MCF 10A (cell line): ENCODE data around the gene ENTPD7. TPM values are rescaled to one million over a fixed set of nuclear protein-coding genes. Genes with fewer than 3 reads are reported as not detected.

Experiments
- BruUV-seq: library from RNA; stranded (reverse); fragments of 400-500 nt; replicated peaks from 2 replicates; lab custom pipeline; 2021; lab: Mats Ljungman, UMichigan
- CTCF ChIA-PET: fragments of 300-600 bp; sonication (Branson Sonifier 250); formaldehyde crosslinking; extraction: SDS; loops from one replicate; lab custom pipeline; 2021; ENCODE audit warnings: antibody characterized with exemption, inconsistent platforms; lab: Yijun Ruan, JAX
- POLR2A ChIA-PET: fragments of 300-600, 350-650 bp; sonication (Branson Sonifier 250); formaldehyde crosslinking; extraction: SDS; loops from one replicate; lab custom pipeline; 2020; ENCODE audit warnings: antibody characterized with exemption, inconsistent platforms; lab: Yijun Ruan, JAX
- DNase-seq: peaks from one replicate; pipeline ENCODE4 v3.0.0-alpha.2; 2018; ENCODE audit not compliant: unreplicated experiment
- H3K27ac Mint-ChIP-seq: one replicate; pipeline ENCODE4 v1.8.0; 2022; ENCODE audit warnings: mild to moderate bottlenecking, low read depth, mixed read lengths; ENCODE audit not compliant: unreplicated experiment
- H3K27me3 Mint-ChIP-seq: one replicate; pipeline ENCODE4 v1.8.0; 2022; ENCODE audit warnings: mixed read lengths; ENCODE audit not compliant: insufficient read depth, unreplicated experiment
- H3K36me3 Mint-ChIP-seq: one replicate; pipeline ENCODE4 v1.8.0; 2022; ENCODE audit warnings: mild to moderate bottlenecking, moderate library complexity, mixed read lengths; ENCODE audit not compliant: insufficient read depth, unreplicated experiment
- H3K4me1 Mint-ChIP-seq: one replicate; pipeline ENCODE4 v1.8.0; 2022; ENCODE audit warnings: mixed read lengths; ENCODE audit not compliant: insufficient read depth, unreplicated experiment
- H3K4me3 Mint-ChIP-seq: one replicate; pipeline ENCODE4 v1.8.0; 2022; ENCODE audit warnings: mild to moderate bottlenecking, moderate library complexity, mixed read lengths; ENCODE audit not compliant: unreplicated experiment
- H3K9me3 Mint-ChIP-seq: one replicate; pipeline ENCODE4 v1.8.0; 2022; ENCODE audit warnings: mixed read lengths; ENCODE audit not compliant: unreplicated experiment
- intact Hi-C: fragments of 100-400 bp; cut with micrococcal nuclease; formaldehyde crosslinking; loops from 2 replicates; pipeline ENCODE4 v1.14.1; 2022
- total RNA-seq: library from RNA; stranded (reverse); gene quantifications from 2 replicates; pipeline ENCODE4 v1.2.3, GENCODE V29; 2022
- TF ChIP-seq, protein P1 (sequence below): fragments of 200-600 bp; IDR thresholded peaks from one replicate; pipeline ENCODE4 v1.8.0; 2022; ENCODE audit warnings: antibody characterized with exemption, mild to moderate bottlenecking; ENCODE audit not compliant: unreplicated experiment

The ENTPD7 gene
- total RNA-seq, 1 experiment from 2014 or later = 18.3 TPM

DNA sequence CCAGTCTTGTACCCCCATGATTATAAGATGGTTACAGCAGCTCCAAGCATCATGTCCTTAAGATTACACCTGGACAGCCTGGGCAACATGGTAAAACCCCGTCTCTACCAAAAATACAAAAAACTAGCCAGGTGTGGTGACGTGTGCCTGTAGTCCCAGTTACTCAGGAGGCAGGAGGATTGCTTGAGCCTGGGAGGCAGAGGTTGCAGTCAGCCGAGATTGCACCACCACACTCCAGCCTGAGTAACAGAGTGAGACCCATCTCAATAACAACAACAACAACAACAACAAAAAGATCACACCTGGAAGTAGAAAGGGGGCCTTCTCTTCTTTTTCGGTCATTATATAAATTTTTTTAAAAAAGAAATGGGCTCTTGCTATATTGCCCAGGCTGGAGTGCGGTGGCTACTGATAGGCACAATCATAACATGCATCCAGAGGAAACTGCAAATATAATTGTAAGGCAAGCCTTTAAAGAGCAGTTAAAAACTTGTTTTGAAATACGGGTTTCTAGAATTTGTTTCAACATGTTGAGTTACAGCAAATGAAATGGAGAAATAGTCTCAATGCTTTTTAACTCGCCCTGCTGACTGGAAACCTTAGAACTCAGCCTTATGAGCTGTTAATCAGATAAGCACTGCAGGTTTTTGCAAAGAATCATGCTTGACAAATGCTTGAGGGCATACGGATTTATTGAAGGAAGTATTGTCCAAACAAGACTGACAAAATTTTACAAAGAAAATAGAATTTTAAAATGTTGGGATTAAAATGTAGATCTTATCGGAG is 4.7 kb upstream of the ENTPD7 start:
- ChIA-PET CTCF (interaction anchor here (0.7 to 1.2 kb wide), 4 partner anchors 24 to 37 kb away, joined by 3 read pairs; no protein-coding TSS in a partner anchor), POLR2A (interaction anchor here (0.6 to 5.7 kb wide), 18 partner anchors 9 to 359 kb away, joined by 3 to 101 read pairs (median 4); partner anchors contain the start of gene SLC25A28)
- no peaks in the 10 kb centered on the region for H3K9me3 Mint-ChIP-seq
- H3K4me3 Mint-ChIP-seq = no peak overlapping the region
- no peaks in the 10 kb centered on the region for H3K36me3 Mint-ChIP-seq
- BruUV-seq = no TSS peak
- H3K4me1 Mint-ChIP-seq = peaks cover 37% of the 10 kb centered on the region
- intact Hi-C loops = loop anchor here (5.0 kb wide), 1 partner anchor 78 kb away; the partner anchor contains the start of genes COX15 and CUTC
- no peak overlapping the region for H3K27ac Mint-ChIP-seq
- H3K27me3 Mint-ChIP-seq = no peaks in the 10 kb centered on the region
- TF ChIP-seq, protein P1, sequence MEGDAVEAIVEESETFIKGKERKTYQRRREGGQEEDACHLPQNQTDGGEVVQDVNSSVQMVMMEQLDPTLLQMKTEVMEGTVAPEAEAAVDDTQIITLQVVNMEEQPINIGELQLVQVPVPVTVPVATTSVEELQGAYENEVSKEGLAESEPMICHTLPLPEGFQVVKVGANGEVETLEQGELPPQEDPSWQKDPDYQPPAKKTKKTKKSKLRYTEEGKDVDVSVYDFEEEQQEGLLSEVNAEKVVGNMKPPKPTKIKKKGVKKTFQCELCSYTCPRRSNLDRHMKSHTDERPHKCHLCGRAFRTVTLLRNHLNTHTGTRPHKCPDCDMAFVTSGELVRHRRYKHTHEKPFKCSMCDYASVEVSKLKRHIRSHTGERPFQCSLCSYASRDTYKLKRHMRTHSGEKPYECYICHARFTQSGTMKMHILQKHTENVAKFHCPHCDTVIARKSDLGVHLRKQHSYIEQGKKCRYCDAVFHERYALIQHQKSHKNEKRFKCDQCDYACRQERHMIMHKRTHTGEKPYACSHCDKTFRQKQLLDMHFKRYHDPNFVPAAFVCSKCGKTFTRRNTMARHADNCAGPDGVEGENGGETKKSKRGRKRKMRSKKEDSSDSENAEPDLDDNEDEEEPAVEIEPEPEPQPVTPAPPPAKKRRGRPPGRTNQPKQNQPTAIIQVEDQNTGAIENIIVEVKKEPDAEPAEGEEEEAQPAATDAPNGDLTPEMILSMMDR = no peak
- DNase-seq = peak; percentile 46

DNA sequence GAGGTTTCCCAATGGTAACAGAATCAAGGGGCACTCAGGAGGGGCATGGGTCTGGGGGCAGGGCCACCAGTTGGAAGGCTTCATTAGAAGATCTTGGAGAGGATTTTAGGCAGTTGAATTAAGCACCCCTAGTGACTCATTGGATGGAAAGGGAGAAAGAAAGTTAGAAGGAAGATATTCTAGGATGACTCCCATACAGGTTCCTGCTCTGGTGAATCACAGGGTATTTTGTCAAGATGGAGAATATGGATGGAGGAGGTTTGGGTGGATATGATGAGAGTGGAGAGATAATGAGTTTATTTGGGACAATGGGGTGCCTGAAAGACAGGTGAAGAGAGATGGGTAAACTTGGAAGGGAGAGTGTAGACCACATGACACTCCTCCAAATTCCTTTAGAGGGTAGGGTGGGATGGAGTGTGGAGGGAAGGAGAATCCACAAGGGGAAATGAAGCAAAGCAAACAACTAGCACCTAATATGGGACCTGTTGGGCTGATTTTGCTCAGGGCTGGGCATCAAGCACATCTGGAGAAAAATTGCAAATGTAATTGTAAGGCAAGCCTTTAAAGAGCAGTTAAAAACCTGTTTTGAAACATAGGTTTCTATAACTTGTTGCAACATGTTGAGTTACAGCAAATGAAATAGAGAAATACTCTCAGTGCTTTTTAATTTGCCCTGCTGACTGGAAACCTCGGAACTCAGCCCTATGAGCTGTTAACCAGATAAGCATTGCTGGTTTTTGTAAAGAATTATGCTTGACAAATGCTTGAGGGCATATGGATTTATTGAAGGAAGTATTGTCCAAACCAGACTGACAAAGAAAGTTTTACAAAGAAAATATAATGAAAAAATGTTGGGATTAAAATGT is 2.9 kb upstream of the ENTPD7 start:
- H3K27me3 Mint-ChIP-seq = no peaks in the 10 kb centered on the region
- peaks cover 46% of the 10 kb centered on the region for H3K4me1 Mint-ChIP-seq
- H3K27ac Mint-ChIP-seq = peak overlapping the region; percentile 80
- no peaks in the 10 kb centered on the region for H3K9me3 Mint-ChIP-seq
- ChIA-PET CTCF (no interaction called here), POLR2A (interaction anchor here (0.6 to 8.4 kb wide), 15 partner anchors 10 to 1414 kb away, joined by 3 to 335 read pairs (median 6); partner anchors contain the start of genes COX15, CUTC, GOT1 and SLC25A28)
- peaks cover 4% of the 10 kb centered on the region for H3K36me3 Mint-ChIP-seq
- intact Hi-C loops = loop anchor here (5.0 kb wide), 1 partner anchor 76 kb away; the partner anchor contains the start of genes COX15 and CUTC
- H3K4me3 Mint-ChIP-seq = peak overlapping the region; percentile 6
- TF ChIP-seq, protein P1 = no peak
- peak; percentile 47 for DNase-seq
- BruUV-seq = no TSS peak

DNA sequence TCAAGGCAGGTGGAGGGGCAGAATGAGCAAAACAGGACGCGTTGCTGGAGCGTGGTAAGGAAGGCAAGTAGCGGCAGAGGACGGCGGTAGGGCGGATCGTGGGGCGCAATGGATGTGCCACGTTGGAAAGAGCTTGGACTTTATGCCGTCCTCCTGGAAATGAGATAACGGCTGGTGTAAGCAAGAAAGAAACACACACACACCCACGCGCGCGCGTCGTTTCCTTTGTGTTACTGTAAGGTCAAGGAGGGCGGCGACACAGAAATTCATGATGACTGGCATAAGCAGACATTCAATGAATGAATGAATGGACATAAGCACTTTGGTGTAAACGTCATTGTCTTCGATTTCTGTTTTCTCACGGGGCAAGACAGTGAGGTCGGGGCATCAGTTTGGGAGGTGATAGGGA is 683 bp upstream of the ENTPD7 start:
- POLR2A ChIA-PET = interaction anchor here (0.5 to 8.4 kb wide), 24 partner anchors 9 to 1970 kb away, joined by 3 to 335 read pairs (median 6); partner anchors contain the start of genes COX15, CUTC, GOT1 and SLC25A28
- intact Hi-C loops = loop anchor here (2.0 to 5.0 kb wide), 2 partner anchors 38 to 74 kb away; partner anchors contain the start of genes COX15, CUTC and SLC25A28
- no peaks in the 10 kb centered on the region for H3K27me3 Mint-ChIP-seq
- H3K36me3 Mint-ChIP-seq = peaks cover 26% of the 10 kb centered on the region
- no peak for DNase-seq
- no peaks in the 10 kb centered on the region for H3K9me3 Mint-ChIP-seq
- H3K4me3 Mint-ChIP-seq = peak overlapping the region; percentile 83
- H3K4me1 Mint-ChIP-seq = peaks cover 57% of the 10 kb centered on the region
- BruUV-seq = TSS peak; percentile 20
- H3K27ac Mint-ChIP-seq = peak overlapping the region; percentile 80
- CTCF ChIA-PET = interaction anchor here (0.7 to 2.7 kb wide), 6 partner anchors 23 to 65 kb away, joined by 3 to 11 read pairs (median 4); no protein-coding TSS in a partner anchor
- TF ChIP-seq, protein P1 = no peak
